Measurements from ENCODE around the gene IL13.

The IL13 gene

DNA sequence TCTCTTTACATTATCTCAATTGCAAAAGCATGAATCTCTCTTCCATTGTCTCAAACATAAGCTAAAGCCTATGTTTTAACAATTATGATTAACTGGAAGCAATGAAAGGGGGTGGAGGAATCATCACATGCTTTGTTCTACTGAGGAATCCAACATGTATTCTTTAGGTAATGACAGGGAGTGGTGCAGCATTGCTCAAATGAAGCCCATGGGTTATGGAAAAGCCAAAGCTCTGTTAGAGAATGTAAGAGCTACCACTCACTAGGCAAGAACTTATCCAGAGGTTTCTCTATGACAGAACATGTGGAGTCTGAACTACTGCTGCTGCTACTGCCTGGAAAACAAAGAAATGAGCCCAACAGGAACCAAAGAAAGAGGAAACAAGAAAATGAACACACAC is 50.7 kb downstream of the IL13 start:
- TF ChIP-seq, protein P1, sequence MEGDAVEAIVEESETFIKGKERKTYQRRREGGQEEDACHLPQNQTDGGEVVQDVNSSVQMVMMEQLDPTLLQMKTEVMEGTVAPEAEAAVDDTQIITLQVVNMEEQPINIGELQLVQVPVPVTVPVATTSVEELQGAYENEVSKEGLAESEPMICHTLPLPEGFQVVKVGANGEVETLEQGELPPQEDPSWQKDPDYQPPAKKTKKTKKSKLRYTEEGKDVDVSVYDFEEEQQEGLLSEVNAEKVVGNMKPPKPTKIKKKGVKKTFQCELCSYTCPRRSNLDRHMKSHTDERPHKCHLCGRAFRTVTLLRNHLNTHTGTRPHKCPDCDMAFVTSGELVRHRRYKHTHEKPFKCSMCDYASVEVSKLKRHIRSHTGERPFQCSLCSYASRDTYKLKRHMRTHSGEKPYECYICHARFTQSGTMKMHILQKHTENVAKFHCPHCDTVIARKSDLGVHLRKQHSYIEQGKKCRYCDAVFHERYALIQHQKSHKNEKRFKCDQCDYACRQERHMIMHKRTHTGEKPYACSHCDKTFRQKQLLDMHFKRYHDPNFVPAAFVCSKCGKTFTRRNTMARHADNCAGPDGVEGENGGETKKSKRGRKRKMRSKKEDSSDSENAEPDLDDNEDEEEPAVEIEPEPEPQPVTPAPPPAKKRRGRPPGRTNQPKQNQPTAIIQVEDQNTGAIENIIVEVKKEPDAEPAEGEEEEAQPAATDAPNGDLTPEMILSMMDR (IDR thresholded peaks at IDR 0.05) = no peak
- Histone ChIP-seq H3K4me1 (ENCODE audit: control insufficient read depth in 1 of 2, insufficient read depth in 1 of 2, low read depth in 1 of 2, low read length in 1 of 2) (no peaks in the 10 kb centered on the region), H3K27ac (no peak overlapping the region), H3K27me3 (no peaks in the 10 kb centered on the region), H3K4me3 (ENCODE audit: low read depth in 1 of 2, low read length in 1 of 2) (no peak overlapping the region), H3K36me3 (no peaks in the 10 kb centered on the region), H3K9me3 (no peaks in the 10 kb centered on the region)

Measured in neutrophil (primary cell).